ENCODE data around the gene VSIG10L. TPM values are rescaled to one million over a fixed set of nuclear protein-coding genes. Genes with fewer than 3 reads are reported as not detected.

The VSIG10L gene
- total RNA-seq, 1 experiment from 2014 or later = 4.6 TPM

DNA sequence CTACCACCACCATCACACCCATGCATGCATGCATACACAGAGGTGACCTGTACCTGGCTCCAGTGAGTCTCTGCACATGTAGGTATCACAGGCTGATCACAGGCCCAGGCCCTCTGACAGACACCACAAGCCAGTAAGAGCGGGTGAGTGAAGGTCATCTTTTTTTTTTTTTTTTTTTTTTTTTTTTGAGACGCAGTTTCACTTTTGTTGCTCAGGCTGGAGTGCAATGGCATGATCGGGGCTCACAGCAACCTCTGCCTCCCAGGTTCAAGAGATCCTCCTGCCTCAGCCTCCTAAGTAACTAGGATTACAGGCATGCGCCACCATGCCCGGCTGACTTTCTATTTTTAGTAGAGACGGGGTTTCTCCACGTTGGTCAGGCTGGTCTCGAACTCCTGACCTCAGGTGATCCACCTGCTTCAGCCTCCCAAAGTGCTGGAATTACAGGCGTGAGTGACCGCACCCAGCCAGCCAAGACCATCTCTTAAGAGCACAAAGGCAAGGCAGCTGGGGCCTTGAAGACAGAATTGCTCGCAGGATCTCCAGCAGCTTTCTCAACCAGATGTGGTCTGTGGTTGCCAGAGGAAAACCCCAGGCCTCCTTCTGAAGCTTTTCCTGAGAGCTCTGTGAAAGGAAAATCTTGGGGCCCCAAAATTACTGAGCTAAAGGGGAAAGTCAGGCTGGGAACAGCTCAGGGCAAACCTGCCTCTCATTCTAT is 33.7 kb upstream of the VSIG10L start:
- ChIA-PET CTCF (no interaction called here), POLR2A (no interaction called here), RAD21 (ENCODE audit: low non-redundant PET in 1 of 2, low total read pairs in 2 of 2, uncharacterized antibody in 2 of 2, unreplicated experiment in 2 of 2) (no interaction called here)
- no peak overlapping the region for H3K9ac ChIP-seq (ENCODE audit: low read length)
- no peak overlapping the region for H3K4me2 ChIP-seq (ENCODE audit: low read length)
- no peaks in the 10 kb centered on the region for H3K9me2 ChIP-seq (ENCODE audit: insufficient read depth)
- intact Hi-C loops (cut with micrococcal nuclease) = no loop called here
- H3K79me2 ChIP-seq (ENCODE audit: insufficient read depth, low read length) = no peaks in the 10 kb centered on the region
- no peak overlapping the region for H3K27ac ChIP-seq (ENCODE audit: low read depth, low read length)
- H3K27me3 ChIP-seq (ENCODE audit: insufficient read depth, low read length) = no peaks in the 10 kb centered on the region
- no peak overlapping the region for H2AFZ ChIP-seq (ENCODE audit: low read depth, low read length, poor library complexity, severe bottlenecking)
- BruUV-seq (replicated peaks) = no TSS peak
- H4K20me1 ChIP-seq (ENCODE audit: insufficient read depth) = no peaks in the 10 kb centered on the region
- H3K4me3 ChIP-seq (replicated peaks in 1 of 2; ENCODE audit: low read depth in 1 of 2, low read length in 2 of 2) = no peak overlapping the region
- H3K9me3 ChIP-seq (ENCODE audit: control insufficient read depth in 1 of 2, insufficient read depth in 1 of 2, low read depth in 1 of 2, low read length in 2 of 2) = no peaks in the 10 kb centered on the region
- ATAC-seq (no peak), DNase-seq (ENCODE audit: low read depth, low spot score) (no peak)
- no peaks in the 10 kb centered on the region for H3K36me3 ChIP-seq (ENCODE audit: control insufficient read depth in 1 of 2, insufficient read depth in 2 of 2, low read length in 2 of 2)
- TF ChIP-seq EGR1 (IDR thresholded peaks at IDR 0.05; ENCODE audit: low read depth) (no peak), JUND (IDR thresholded peaks at IDR 0.05) (no peak)
- TF ChIP-seq, protein P1, sequence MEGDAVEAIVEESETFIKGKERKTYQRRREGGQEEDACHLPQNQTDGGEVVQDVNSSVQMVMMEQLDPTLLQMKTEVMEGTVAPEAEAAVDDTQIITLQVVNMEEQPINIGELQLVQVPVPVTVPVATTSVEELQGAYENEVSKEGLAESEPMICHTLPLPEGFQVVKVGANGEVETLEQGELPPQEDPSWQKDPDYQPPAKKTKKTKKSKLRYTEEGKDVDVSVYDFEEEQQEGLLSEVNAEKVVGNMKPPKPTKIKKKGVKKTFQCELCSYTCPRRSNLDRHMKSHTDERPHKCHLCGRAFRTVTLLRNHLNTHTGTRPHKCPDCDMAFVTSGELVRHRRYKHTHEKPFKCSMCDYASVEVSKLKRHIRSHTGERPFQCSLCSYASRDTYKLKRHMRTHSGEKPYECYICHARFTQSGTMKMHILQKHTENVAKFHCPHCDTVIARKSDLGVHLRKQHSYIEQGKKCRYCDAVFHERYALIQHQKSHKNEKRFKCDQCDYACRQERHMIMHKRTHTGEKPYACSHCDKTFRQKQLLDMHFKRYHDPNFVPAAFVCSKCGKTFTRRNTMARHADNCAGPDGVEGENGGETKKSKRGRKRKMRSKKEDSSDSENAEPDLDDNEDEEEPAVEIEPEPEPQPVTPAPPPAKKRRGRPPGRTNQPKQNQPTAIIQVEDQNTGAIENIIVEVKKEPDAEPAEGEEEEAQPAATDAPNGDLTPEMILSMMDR (IDR thresholded peaks at IDR 0.05 in 2 of 3, conservative IDR thresholded peaks at IDR 0.05 in 1 of 3; ENCODE audit: borderline replicate concordance in 1 of 3, insufficient read depth in 1 of 3, low read depth in 2 of 3, low read length in 2 of 3) = no peak
- H3K4me1 ChIP-seq (ENCODE audit: control insufficient read depth in 1 of 2, insufficient read depth in 2 of 2, low read length in 2 of 2) = peaks cover 0 to 3% of the 10 kb centered on the region in 2 experiments; a peak in 2 of 4 replicates

DNA sequence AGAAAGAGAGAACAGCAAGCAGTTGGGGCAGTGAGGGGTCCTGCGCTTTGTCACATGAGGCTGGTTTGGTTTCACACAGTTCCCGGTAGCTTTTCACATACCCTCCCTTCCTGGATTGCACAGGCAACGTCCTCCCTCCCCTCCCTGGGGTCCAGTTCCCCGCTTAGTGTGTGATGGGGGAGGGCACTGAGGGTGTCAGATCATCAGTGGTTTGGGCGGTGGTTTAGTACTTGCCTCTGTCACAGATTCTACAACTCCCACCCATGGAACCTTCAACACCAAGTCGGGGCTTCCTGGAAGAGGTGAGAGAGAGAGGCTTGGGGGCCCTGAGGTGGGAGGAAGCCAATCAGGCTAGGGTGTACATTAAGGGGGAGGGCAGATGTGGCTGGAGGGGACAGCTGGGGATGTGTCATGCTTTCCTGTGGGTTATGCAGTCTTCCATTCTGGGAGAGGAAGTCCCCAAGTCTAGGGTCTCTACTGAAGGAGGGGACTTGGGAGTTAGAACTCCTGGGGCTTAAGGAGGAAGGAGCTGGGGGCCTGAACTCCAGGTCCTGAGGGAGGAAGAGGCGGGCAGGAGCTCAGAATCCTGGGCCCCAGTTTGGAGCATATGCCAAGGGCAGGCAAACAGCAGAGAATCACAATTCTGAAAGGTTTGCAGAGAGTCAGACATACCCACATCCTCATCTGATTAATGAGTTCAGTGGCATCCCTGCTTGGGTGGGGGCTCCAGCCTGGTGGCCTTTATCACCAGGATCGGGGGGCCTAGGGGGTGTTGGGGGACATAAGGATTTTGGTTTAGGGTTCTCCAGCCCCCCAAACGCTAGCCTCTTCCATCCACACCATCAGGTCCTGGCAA is 30.9 kb upstream of the VSIG10L start, which contains the start of gene NKG7:
TSS of gene NKG7 (minus strand) at position 6 of the 856 bp plus-strand sequence. CDS start 119 bp downstream, outside the sequence.
- H3K4me3 ChIP-seq (replicated peaks in 1 of 2; ENCODE audit: low read depth in 1 of 2, low read length in 2 of 2) = no peak within 1 kb of the TSS
- no TSS peak for BruUV-seq (replicated peaks)

More for the DNA sequence above, 30.9 kb upstream of the VSIG10L start, which contains the start of gene NKG7:
- no peak within 1 kb of the TSS for H3K27ac ChIP-seq (ENCODE audit: low read depth, low read length)
- no peak within 1 kb of the TSS for H3K9ac ChIP-seq (ENCODE audit: low read length)
- no peaks in the 10 kb centered on the region for H3K9me3 ChIP-seq (ENCODE audit: control insufficient read depth in 1 of 2, insufficient read depth in 1 of 2, low read depth in 1 of 2, low read length in 2 of 2)
- RAD21 ChIA-PET (ENCODE audit: low non-redundant PET in 1 of 2, low total read pairs in 2 of 2, uncharacterized antibody in 2 of 2, unreplicated experiment in 2 of 2) = no interaction called here
- H3K79me2 ChIP-seq (ENCODE audit: insufficient read depth, low read length) = no peaks in the 10 kb centered on the region
- ATAC-seq (no peak), DNase-seq (ENCODE audit: low read depth, low spot score) (no peak)
- POLR2A ChIA-PET = interaction anchor here (1.3 kb wide), 1 partner anchor 21 kb away, joined by 4 read pairs; no protein-coding TSS in a partner anchor
- CTCF ChIA-PET = no interaction called here
- intact Hi-C loops (cut with micrococcal nuclease) = no loop called here
- no peaks in the 10 kb centered on the region for H3K27me3 ChIP-seq (ENCODE audit: insufficient read depth, low read length)
- peaks cover 5 to 10% of the 10 kb centered on the region in 2 experiments; a peak in 3 of 4 replicates for H3K4me1 ChIP-seq (ENCODE audit: control insufficient read depth in 1 of 2, insufficient read depth in 2 of 2, low read length in 2 of 2)
- TF ChIP-seq CEBPB (IDR thresholded peaks at IDR 0.05; ENCODE audit: low read depth) (no peak), JUND (IDR thresholded peaks at IDR 0.05) (no peak), EZH2 (IDR thresholded peaks at IDR 0.05) (no peak), CBX3 (IDR thresholded peaks at IDR 0.05; ENCODE audit: low read depth) (no peak), EZH2phosphoT487 (IDR thresholded peaks at IDR 0.05; ENCODE audit: borderline replicate concordance) (no peak), ELF1 (IDR thresholded peaks at IDR 0.05; ENCODE audit: borderline replicate concordance, low read depth) (no peak), TCF7L2 (IDR thresholded peaks at IDR 0.05; ENCODE audit: borderline replicate concordance, extremely low read depth, insufficient read depth, insufficient read length) (no peak), POLR2AphosphoS5 (IDR thresholded peaks at IDR 0.05; ENCODE audit: low read depth, low read length) (no peak), EGR1 (IDR thresholded peaks at IDR 0.05; ENCODE audit: low read depth) (no peak)
- H3K4me2 ChIP-seq (ENCODE audit: low read length) = no peak within 1 kb of the TSS
- no peaks in the 10 kb centered on the region for H3K36me3 ChIP-seq (ENCODE audit: control insufficient read depth in 1 of 2, insufficient read depth in 2 of 2, low read length in 2 of 2)
- no peaks in the 10 kb centered on the region for H3K9me2 ChIP-seq (ENCODE audit: insufficient read depth)
- H4K20me1 ChIP-seq (ENCODE audit: insufficient read depth) = no peaks in the 10 kb centered on the region
- no peak within 1 kb of the TSS for H2AFZ ChIP-seq (ENCODE audit: low read depth, low read length, poor library complexity, severe bottlenecking)

Measured in HCT116 (cell line).